ENCODE measurements around the gene ARRB2. TPM values are rescaled to one million over a fixed set of nuclear protein-coding genes. Genes with fewer than 3 reads are reported as not detected.
A peak's percentile ranks its signal among the peaks of the same experiment; 100 is the strongest.

The ARRB2 gene
- total RNA-seq, 1 donor = 8.9 TPM

DNA sequence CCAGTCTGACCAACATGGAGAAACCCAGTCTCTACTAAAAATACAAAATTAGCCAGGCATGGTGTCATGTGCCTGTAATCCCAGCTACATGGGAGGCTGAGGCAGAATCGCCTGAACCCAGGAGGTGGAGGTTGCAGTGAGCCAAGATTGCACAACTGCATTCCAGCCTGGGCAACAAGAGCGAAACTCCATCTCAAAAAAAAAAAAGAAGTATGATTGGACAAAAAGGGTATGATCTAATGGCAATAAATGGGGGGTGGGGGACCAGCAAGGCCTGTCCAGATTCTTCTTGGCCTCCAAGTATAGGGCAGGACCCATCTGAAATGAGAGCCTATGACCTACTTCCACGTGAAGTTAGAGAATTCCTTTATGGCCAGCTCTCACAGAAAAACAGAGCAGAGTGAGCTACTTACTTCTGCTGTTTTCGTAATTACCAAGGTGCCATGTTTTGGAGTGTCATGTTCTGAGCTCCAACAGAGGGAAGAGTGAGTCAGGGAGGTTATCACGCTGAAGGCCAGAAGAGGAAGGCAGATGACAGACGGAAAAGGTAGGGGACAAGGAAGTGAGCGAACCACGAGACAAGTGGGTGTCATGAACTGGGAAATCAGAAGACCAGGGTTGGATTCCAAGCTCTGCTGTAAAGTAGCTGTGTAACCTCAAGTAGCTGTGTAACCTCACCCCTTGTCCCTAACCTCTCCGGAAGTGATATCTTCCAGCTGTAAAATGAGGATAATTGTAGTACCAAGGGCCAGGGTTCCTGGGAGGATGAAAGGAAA is 25.6 kb downstream of the ARRB2 start:
- TF ChIP-seq, protein P1, sequence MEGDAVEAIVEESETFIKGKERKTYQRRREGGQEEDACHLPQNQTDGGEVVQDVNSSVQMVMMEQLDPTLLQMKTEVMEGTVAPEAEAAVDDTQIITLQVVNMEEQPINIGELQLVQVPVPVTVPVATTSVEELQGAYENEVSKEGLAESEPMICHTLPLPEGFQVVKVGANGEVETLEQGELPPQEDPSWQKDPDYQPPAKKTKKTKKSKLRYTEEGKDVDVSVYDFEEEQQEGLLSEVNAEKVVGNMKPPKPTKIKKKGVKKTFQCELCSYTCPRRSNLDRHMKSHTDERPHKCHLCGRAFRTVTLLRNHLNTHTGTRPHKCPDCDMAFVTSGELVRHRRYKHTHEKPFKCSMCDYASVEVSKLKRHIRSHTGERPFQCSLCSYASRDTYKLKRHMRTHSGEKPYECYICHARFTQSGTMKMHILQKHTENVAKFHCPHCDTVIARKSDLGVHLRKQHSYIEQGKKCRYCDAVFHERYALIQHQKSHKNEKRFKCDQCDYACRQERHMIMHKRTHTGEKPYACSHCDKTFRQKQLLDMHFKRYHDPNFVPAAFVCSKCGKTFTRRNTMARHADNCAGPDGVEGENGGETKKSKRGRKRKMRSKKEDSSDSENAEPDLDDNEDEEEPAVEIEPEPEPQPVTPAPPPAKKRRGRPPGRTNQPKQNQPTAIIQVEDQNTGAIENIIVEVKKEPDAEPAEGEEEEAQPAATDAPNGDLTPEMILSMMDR (IDR thresholded peaks at IDR 0.05; ENCODE audit: insufficient read depth, low read length) = no peak
- no peak overlapping the region for H3K4me3 ChIP-seq (ENCODE audit: low read depth, low read length)
- DNase-seq (ENCODE audit: low read depth) = peak; percentile 74

DNA sequence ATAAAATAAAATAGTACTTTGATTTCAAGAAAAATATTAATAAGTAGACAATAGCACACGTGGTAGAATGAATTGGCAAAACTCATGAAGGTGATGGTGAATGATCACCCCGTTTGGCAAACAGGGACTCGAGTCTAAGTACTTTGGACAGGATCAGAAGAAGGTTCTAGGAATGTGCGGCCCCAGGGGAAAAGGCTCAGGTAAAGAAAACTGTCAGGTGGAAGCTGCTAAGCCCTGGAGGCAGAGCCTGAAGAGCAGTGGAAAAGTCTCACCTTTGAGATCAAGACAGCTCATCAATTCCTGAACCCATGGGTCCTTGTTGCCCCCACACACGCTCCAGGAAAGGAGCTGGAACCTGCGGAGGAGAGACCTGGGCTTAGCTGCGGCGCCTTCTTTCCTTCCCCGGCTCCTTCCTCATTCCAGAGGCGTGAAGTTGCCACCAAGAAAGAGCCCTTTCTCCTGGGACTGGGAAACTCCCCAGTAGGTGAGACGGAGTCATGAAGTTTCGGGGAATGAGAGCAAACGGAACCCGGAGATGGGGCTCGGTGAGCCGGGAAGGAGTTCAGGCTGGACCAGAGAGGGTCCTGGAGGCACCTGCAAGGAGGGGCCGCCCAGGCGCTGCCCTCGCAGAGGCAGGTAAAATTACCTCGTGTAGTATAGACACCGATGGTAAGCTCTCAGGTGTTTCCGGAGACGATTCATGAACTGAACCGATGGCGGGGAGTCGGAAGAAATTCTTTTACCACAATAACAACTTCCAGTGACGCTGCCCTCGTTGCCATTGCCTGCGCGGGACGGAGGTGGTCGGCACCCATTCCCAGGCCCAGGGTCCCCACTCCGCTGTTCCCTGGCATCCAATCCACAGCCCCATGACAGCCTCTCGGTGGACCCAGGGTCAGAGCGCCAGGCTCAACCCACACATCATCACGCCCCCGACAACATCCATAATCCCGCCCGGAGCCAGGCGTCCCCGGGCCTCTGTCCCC is 28.0 kb downstream of the ARRB2 start:
- DNase-seq (ENCODE audit: low read depth) = no peak
- H3K4me3 ChIP-seq (ENCODE audit: low read depth, low read length) = peak overlapping the region; percentile 74
- TF ChIP-seq, protein P1 (IDR thresholded peaks at IDR 0.05; ENCODE audit: insufficient read depth, low read length) = no peak

DNA sequence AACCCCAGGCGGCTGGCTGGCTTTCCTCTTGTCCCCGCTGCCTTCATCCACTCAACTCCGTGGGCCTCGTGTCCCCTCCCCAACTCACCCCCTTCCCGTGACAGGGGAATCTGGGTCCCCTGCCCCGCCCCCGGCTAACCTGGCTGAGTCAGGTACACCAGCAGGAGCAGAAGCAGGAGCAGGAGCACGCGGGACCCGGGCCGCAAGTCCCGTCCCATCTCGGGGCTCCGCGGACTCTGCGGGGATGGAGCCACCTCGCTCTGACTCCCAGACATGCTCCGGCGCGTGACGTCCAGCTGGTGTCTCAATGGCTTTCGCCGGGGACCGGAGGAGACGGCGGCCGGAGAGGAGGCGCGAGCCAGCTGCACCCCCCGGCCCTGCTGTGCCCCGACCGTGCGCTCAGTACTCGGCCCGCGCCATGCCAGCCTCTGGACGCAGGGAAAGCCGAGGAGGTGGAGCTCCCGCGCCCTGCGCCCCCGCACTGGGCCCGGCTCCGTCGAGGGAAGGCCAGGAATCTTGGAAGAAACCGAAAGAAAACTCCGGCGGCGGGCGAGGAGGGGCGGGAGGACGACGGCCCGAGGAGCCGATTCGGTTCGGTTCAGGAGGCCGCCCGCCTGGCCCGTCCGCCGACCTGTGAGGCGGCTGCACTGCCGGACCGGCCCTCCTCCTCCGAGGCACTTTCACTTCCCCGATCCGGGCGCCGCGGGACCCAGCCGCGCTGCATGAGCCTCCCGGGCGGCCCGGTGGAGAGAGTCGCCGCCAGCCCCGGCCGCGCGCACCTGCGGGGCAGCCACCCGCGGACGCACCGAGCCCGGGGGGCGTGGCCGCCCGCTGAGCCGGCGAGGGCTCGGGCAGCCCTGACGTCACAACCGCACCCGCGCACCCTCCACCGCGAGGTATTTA is 28.9 kb downstream of the ARRB2 start, which contains the start of the genes CXCL16 and ZMYND15:
Gene CXCL16 (minus strand): TSS at position 807 of the 903 bp plus-strand sequence. CDS start 589 bp downstream, at position 218.
Gene ZMYND15 (plus strand): TSS at position 712 of the 903 bp plus-strand sequence. CDS start 716 bp downstream, outside the sequence.
- DNase-seq (ENCODE audit: low read depth) = peak; percentile 33

DNA sequence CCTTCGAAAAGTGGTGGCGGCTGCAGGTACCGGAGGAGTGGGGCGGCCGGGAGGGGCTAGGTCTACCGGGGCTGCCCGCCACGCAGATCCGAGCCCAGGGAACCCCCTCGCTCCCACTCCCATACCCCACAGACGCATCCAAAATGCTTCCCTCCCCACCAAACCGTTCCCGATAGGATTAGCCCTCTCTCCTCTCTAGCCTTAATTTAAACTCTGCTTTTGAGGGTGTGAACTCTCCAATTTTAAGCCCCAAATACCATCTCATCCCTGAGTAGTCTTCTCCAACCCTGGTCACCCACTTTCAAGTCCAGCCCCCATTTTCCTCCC is 29.6 kb downstream of the ARRB2 start:
- peak overlapping the region; percentile 74 for H3K4me3 ChIP-seq (ENCODE audit: low read depth, low read length)
- no peak for DNase-seq (ENCODE audit: low read depth)
- TF ChIP-seq, protein P1 (IDR thresholded peaks at IDR 0.05; ENCODE audit: insufficient read depth, low read length) = no peak

More for the DNA sequence above, 28.9 kb downstream of the ARRB2 start, which contains the start of the genes CXCL16 and ZMYND15:
- TF ChIP-seq, protein P1 (IDR thresholded peaks at IDR 0.05; ENCODE audit: insufficient read depth, low read length) = no peak
- peak within 1 kb of the TSS; percentile 74 for H3K4me3 ChIP-seq (ENCODE audit: low read depth, low read length)

DNA sequence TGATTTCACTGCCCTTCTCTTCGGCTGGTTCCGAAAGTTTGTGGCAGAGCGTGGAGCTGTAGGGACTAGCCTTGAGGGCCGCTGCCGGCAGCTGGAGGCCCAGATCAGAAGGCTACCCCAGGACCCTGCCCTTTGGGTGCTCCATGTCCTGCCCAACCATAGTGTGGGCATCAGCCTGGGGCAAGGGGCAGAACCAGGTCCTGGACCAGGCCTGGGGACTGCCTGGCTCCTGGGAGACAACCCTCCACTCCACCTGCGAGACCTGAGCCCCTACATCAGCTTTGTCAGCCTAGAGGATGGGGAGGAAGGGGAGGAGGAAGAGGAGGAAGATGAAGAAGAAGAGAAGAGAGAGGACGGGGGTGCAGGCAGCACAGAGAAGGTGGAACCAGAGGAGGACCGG is 30.2 kb downstream of the ARRB2 start:
- H3K4me3 ChIP-seq (ENCODE audit: low read depth, low read length) = no peak overlapping the region
- TF ChIP-seq, protein P1 (IDR thresholded peaks at IDR 0.05; ENCODE audit: insufficient read depth, low read length) = no peak
- DNase-seq (ENCODE audit: low read depth) = no peak

DNA sequence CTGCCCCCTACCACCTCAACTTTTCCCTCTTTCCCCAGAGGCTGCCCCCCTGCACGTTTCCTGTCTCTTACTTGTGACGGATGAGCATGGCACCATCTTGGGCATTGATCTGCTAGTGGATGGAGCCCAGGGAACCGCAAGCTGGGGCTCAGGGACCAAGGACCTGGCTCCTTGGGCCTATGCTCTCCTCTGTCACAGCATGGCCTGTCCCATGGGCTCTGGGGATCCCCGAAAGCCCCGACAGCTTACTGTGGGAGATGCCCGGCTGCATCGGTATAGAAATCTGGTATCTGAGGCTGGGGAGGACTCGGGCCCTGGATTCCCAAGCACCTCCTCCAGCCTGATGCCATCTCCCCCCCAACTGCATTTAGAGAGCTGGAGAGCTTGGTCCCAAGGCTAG is 31.1 kb downstream of the ARRB2 start:
- DNase-seq (ENCODE audit: low read depth) = no peak
- H3K4me3 ChIP-seq (ENCODE audit: low read depth, low read length) = no peak overlapping the region
- TF ChIP-seq, protein P1 (IDR thresholded peaks at IDR 0.05; ENCODE audit: insufficient read depth, low read length) = no peak
